ENCODE results near the gene TPD52L1. TPM values are rescaled to one million over a fixed set of nuclear protein-coding genes. Genes with fewer than 3 reads are reported as not detected.

The TPD52L1 gene
- total RNA-seq, 1 donor from 2014 or later: 48.0 TPM

- Mint-ChIP-seq H3K36me3 (ENCODE audit: low read depth) (peaks cover 31% of the 10 kb centered on the region), H3K27me3 (ENCODE audit: low read depth) (no peaks in the 10 kb centered on the region), H3K4me1 (ENCODE audit: low read depth) (no peaks in the 10 kb centered on the region), H3K9me3 (ENCODE audit: low read depth) (no peaks in the 10 kb centered on the region), H3K27ac (ENCODE audit: unreplicated experiment) (no peak overlapping the region), H3K4me3 (ENCODE audit: unreplicated experiment) (no peak overlapping the region)
- DNase-seq (ENCODE audit: low spot score): no peak
- TF ChIP-seq, protein P1, sequence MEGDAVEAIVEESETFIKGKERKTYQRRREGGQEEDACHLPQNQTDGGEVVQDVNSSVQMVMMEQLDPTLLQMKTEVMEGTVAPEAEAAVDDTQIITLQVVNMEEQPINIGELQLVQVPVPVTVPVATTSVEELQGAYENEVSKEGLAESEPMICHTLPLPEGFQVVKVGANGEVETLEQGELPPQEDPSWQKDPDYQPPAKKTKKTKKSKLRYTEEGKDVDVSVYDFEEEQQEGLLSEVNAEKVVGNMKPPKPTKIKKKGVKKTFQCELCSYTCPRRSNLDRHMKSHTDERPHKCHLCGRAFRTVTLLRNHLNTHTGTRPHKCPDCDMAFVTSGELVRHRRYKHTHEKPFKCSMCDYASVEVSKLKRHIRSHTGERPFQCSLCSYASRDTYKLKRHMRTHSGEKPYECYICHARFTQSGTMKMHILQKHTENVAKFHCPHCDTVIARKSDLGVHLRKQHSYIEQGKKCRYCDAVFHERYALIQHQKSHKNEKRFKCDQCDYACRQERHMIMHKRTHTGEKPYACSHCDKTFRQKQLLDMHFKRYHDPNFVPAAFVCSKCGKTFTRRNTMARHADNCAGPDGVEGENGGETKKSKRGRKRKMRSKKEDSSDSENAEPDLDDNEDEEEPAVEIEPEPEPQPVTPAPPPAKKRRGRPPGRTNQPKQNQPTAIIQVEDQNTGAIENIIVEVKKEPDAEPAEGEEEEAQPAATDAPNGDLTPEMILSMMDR (IDR thresholded peaks at IDR 0.05): no peak
These were observed 118.0 kb downstream of the TPD52L1 start for GRCh38 chr6:125271486-125272159.

DNA sequence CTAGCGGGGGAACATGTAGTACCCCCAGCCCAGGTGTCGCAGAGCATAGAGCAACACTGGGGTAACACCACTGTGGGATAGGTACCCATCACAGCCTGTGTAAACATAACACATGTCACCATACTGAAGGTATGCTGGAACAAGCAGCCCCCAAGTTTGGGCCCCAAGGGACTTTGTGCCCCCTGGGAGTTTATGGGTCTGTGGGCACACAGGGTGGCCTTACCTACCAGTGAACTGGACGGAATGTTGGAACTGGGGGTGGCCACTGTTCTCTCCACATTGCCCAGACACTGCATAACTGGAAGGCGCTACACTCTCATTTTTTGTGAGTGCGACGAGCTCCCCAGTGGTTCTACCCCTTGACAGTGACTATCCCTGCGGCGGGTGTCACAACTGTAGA, 119.7 kb downstream of the TPD52L1 start:
- H3K9me3 Mint-ChIP-seq (ENCODE audit: low read depth): no peaks in the 10 kb centered on the region

DNA sequence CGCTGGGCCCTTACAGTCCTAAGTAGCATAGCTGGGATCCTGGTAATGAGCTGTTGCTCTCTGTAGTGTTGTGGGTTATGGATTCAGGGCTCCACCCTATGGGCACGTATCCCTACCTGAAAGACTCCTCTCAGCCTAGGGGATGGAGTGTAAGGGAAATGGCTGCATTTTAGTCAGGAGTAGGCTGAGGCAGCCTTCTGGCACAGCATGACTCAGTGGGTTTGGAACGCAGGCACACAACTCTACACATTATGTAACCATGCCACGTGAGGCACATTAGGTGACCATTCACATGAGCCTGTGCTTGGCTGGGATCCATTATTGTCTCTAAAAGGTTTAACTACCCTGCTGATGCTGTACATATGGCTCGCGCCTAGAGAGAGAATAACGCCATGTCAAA, 120.4 kb downstream of the TPD52L1 start:
- Mint-ChIP-seq H3K4me3 (ENCODE audit: unreplicated experiment) (no peak overlapping the region), H3K36me3 (ENCODE audit: low read depth) (peaks cover 38% of the 10 kb centered on the region), H3K9me3 (ENCODE audit: low read depth) (no peaks in the 10 kb centered on the region), H3K27me3 (ENCODE audit: low read depth) (no peaks in the 10 kb centered on the region), H3K4me1 (ENCODE audit: low read depth) (peaks cover 7% of the 10 kb centered on the region), H3K27ac (ENCODE audit: unreplicated experiment) (no peak overlapping the region)
- TF ChIP-seq, protein P1 (IDR thresholded peaks at IDR 0.05): no peak
- DNase-seq (ENCODE audit: low spot score): no peak

More for the DNA sequence above, 119.7 kb downstream of the TPD52L1 start:
- Mint-ChIP-seq H3K27me3 (ENCODE audit: low read depth) (no peaks in the 10 kb centered on the region), H3K4me3 (ENCODE audit: unreplicated experiment) (no peak overlapping the region), H3K4me1 (ENCODE audit: low read depth) (no peaks in the 10 kb centered on the region), H3K27ac (ENCODE audit: unreplicated experiment) (no peak overlapping the region), H3K36me3 (ENCODE audit: low read depth) (peaks cover 35% of the 10 kb centered on the region)
- DNase-seq (ENCODE audit: low spot score): no peak
- TF ChIP-seq, protein P1 (IDR thresholded peaks at IDR 0.05): no peak

- peaks cover 10% of the 10 kb centered on the region for H3K4me1 Mint-ChIP-seq (ENCODE audit: low read depth)
- no peak for DNase-seq (ENCODE audit: low spot score)
- no peak overlapping the region for H3K4me3 Mint-ChIP-seq (ENCODE audit: unreplicated experiment)
- peaks cover 44% of the 10 kb centered on the region for H3K36me3 Mint-ChIP-seq (ENCODE audit: low read depth)
- H3K27me3 Mint-ChIP-seq (ENCODE audit: low read depth): no peaks in the 10 kb centered on the region
- H3K9me3 Mint-ChIP-seq (ENCODE audit: low read depth): no peaks in the 10 kb centered on the region
- TF ChIP-seq, protein P1 (IDR thresholded peaks at IDR 0.05): no peak
- H3K27ac Mint-ChIP-seq (ENCODE audit: unreplicated experiment): no peak overlapping the region
These were observed 121.4 kb downstream of the TPD52L1 start for GRCh38 chr6:125274935-125275334.

- no peak overlapping the region for H3K27ac Mint-ChIP-seq (ENCODE audit: unreplicated experiment)
- DNase-seq (ENCODE audit: low spot score): no peak
- H3K9me3 Mint-ChIP-seq (ENCODE audit: low read depth): no peaks in the 10 kb centered on the region
- no peak overlapping the region for H3K4me3 Mint-ChIP-seq (ENCODE audit: unreplicated experiment)
- TF ChIP-seq, protein P1 (IDR thresholded peaks at IDR 0.05): no peak
- H3K4me1 Mint-ChIP-seq (ENCODE audit: low read depth): peaks cover 10% of the 10 kb centered on the region
- H3K27me3 Mint-ChIP-seq (ENCODE audit: low read depth): no peaks in the 10 kb centered on the region
- H3K36me3 Mint-ChIP-seq (ENCODE audit: low read depth): peaks cover 47% of the 10 kb centered on the region
These were observed 122.2 kb downstream of the TPD52L1 start for GRCh38 chr6:125275779-125276178.

All from chondrocyte (in vitro differentiated cells).